ENCODE measurements around the gene EMC9.

Gene EMC9

DNA sequence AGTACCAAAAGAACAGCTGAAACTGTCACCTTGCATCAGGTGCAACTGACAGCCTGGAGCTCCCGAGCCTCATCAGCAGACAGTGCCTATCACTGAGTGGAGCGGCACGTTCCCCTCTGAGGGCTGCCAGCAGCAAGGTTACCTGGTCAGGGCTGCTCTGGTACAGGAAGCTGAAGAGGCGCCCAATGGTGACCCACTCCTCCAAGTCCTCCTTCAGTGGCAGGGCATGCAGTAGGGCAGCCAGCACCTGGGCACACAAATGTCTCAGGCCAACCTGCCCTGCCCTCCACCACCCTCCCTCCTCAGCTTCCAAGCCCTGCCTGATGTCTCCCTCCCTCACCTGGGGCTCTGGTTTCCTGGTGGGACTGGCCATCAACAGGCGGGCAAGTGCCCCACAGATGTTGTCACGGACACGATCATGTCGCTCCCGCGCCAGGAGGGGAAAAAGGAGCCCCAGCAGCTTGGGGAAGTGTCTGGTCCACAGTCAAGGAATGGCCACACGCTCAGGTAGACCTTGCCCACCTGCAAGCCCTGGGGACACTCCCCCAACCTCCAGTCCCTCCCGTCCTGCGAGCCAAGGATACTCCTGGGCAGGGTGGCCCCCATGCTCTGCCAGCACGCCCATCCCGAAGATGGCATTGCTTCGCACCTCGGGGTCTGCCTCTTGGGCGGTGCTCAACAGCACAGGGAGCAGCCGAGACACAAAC, 40.1 kb upstream of the EMC9 start:
- Histone ChIP-seq H3K4me1 (ENCODE audit: low read length) (no peaks in the 10 kb centered on the region), H3K4me3 (ENCODE audit: low read length) (no peak overlapping the region), H3K9ac (ENCODE audit: low read length) (no peak overlapping the region), H3F3A (ENCODE audit: insufficient read depth, low read length) (no peaks in the 10 kb centered on the region), H3K36me3 (replicated peaks; ENCODE audit: insufficient read depth, low read length) (no peaks in the 10 kb centered on the region), H3K79me2 (ENCODE audit: low read length) (no peaks in the 10 kb centered on the region), H2AFZ (ENCODE audit: low read length) (no peak overlapping the region), H3K4me2 (ENCODE audit: low read depth, low read length) (no peak overlapping the region), H3K27ac (ENCODE audit: low read length) (no peak overlapping the region), H3K9me3 (replicated peaks; ENCODE audit: insufficient read depth, low read length) (no peaks in the 10 kb centered on the region), H3K27me3 (replicated peaks; ENCODE audit: insufficient read depth, low read length) (no peaks in the 10 kb centered on the region), H3K9me2 (replicated peaks; ENCODE audit: insufficient read depth, low read length) (no peaks in the 10 kb centered on the region), H4K20me1 (ENCODE audit: insufficient read depth, low read length) (no peaks in the 10 kb centered on the region)
- TF ChIP-seq EZH2phosphoT487 (IDR thresholded peaks at IDR 0.05; ENCODE audit: low read length) (no peak), EZH2 (optimal IDR thresholded peaks at IDR 0.05; ENCODE audit: low read depth, low read length) (no peak)
- TF ChIP-seq, protein P1, sequence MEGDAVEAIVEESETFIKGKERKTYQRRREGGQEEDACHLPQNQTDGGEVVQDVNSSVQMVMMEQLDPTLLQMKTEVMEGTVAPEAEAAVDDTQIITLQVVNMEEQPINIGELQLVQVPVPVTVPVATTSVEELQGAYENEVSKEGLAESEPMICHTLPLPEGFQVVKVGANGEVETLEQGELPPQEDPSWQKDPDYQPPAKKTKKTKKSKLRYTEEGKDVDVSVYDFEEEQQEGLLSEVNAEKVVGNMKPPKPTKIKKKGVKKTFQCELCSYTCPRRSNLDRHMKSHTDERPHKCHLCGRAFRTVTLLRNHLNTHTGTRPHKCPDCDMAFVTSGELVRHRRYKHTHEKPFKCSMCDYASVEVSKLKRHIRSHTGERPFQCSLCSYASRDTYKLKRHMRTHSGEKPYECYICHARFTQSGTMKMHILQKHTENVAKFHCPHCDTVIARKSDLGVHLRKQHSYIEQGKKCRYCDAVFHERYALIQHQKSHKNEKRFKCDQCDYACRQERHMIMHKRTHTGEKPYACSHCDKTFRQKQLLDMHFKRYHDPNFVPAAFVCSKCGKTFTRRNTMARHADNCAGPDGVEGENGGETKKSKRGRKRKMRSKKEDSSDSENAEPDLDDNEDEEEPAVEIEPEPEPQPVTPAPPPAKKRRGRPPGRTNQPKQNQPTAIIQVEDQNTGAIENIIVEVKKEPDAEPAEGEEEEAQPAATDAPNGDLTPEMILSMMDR (IDR thresholded peaks at IDR 0.05; ENCODE audit: low read length): no peak
- DNase-seq: no peak

DNA sequence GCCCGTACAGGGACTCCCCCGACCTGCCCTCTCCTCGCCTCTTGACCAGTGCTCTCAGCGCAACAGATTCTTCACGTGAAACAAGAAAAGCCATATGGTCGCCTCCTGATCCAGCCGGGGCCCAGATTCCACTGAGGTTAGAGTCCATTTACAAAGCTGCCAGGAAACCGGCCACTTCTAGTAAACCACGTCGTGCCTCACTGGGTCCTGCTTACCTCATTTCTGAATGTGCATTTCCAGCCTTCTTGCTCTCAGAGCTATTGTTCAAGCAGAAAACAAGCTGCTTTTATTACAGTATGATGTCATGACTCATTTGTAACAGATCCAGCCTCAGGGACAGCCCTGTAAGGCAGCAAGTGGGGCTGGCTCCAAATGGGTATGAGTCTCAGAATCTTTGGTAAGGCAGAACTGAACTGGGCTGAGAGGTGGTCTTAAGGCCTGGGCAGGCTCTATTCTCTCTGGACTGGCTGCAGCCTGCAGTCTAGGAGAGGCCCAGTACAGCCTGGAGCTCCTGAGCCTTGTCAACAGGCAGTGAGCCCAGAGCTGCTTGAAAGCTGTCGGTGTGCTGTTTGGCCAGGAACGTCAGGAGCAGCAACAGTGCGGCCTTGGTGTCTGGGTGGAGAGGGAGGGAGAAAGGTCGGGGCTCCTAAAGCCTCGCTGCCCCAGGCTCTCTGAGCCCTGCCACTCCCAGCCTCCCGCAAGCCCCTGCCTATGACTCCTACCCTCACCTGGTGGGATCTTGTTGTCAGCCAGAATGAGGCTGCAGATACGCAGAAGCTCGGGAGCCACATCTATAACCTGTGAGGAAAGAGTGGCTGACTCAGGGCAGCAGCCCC, 38.8 kb upstream of the EMC9 start:
- Histone ChIP-seq H3F3A (ENCODE audit: insufficient read depth, low read length) (no peaks in the 10 kb centered on the region), H4K20me1 (ENCODE audit: insufficient read depth, low read length) (no peaks in the 10 kb centered on the region), H3K4me1 (ENCODE audit: low read length) (no peaks in the 10 kb centered on the region), H2AFZ (ENCODE audit: low read length) (no peak overlapping the region), H3K27ac (ENCODE audit: low read length) (no peak overlapping the region), H3K9ac (ENCODE audit: low read length) (no peak overlapping the region), H3K4me2 (ENCODE audit: low read depth, low read length) (no peak overlapping the region), H3K9me3 (replicated peaks; ENCODE audit: insufficient read depth, low read length) (no peaks in the 10 kb centered on the region), H3K36me3 (replicated peaks; ENCODE audit: insufficient read depth, low read length) (no peaks in the 10 kb centered on the region), H3K79me2 (ENCODE audit: low read length) (no peaks in the 10 kb centered on the region), H3K9me2 (replicated peaks; ENCODE audit: insufficient read depth, low read length) (no peaks in the 10 kb centered on the region), H3K27me3 (replicated peaks; ENCODE audit: insufficient read depth, low read length) (no peaks in the 10 kb centered on the region), H3K4me3 (ENCODE audit: low read length) (no peak overlapping the region)
- no peak for DNase-seq
- TF ChIP-seq EZH2 (optimal IDR thresholded peaks at IDR 0.05; ENCODE audit: low read depth, low read length): no peak
- TF ChIP-seq EZH2phosphoT487 (IDR thresholded peaks at IDR 0.05; ENCODE audit: low read length): no peak
- TF ChIP-seq, protein P1 (IDR thresholded peaks at IDR 0.05; ENCODE audit: low read length): no peak

GRCh38 chr14:24179294-24179960, 38.0 kb upstream of the EMC9 start:
- Histone ChIP-seq H3K27ac (ENCODE audit: low read length) (no peak overlapping the region), H3K4me2 (ENCODE audit: low read depth, low read length) (no peak overlapping the region), H2AFZ (ENCODE audit: low read length) (no peak overlapping the region)

More at GRCh38 chr14:24179294-24179960, 38.0 kb upstream of the EMC9 start:
- Histone ChIP-seq H3K9me2 (replicated peaks; ENCODE audit: insufficient read depth, low read length) (no peaks in the 10 kb centered on the region), H3K79me2 (ENCODE audit: low read length) (no peaks in the 10 kb centered on the region), H3K4me3 (ENCODE audit: low read length) (no peak overlapping the region), H3K9me3 (replicated peaks; ENCODE audit: insufficient read depth, low read length) (no peaks in the 10 kb centered on the region), H4K20me1 (ENCODE audit: insufficient read depth, low read length) (no peaks in the 10 kb centered on the region), H3K36me3 (replicated peaks; ENCODE audit: insufficient read depth, low read length) (no peaks in the 10 kb centered on the region), H3K4me1 (ENCODE audit: low read length) (no peaks in the 10 kb centered on the region), H3F3A (ENCODE audit: insufficient read depth, low read length) (no peaks in the 10 kb centered on the region), H3K9ac (ENCODE audit: low read length) (no peak overlapping the region), H3K27me3 (replicated peaks; ENCODE audit: insufficient read depth, low read length) (no peaks in the 10 kb centered on the region)
- TF ChIP-seq EZH2 (optimal IDR thresholded peaks at IDR 0.05; ENCODE audit: low read depth, low read length): no peak
- TF ChIP-seq EZH2phosphoT487 (IDR thresholded peaks at IDR 0.05; ENCODE audit: low read length): no peak
- TF ChIP-seq, protein P1 (IDR thresholded peaks at IDR 0.05; ENCODE audit: low read length): no peak
- no peak for DNase-seq
